Measurements from ENCODE around the gene ARMC2.

- TF ChIP-seq CTCF (IDR thresholded peaks at IDR 0.05) = no peak
- TF ChIP-seq POLR2A (IDR thresholded peaks at IDR 0.05) = no peak
These were observed 99.1 kb downstream of the ARMC2 start for GRCh38 chr6:108947114-108947854.
